GM12878 (cell line): ENCODE measurements around the gene PDGFA. TPM values are rescaled to one million over a fixed set of nuclear protein-coding genes. Genes with fewer than 3 reads are reported as not detected.

Experiments
- ATAC-seq: fragments of 200-7000 bp; cut with Tn5 transposase; 3 replicates; pipeline ENCODE4 v1.9.1; 2020; ENCODE audit warnings: mild to moderate bottlenecking, moderate library complexity
- BruUV-seq: library from RNA; stranded (reverse); fragments of 400-500 nt; replicated peaks from 2 replicates; lab custom pipeline; 2021; lab: Mats Ljungman, UMichigan
- CTCF ChIA-PET: fragments of 300-600 bp; sonication (Branson Sonifier 250); formaldehyde crosslinking; extraction: SDS; loops from one replicate; lab custom pipeline; 2021; ENCODE audit warnings: inconsistent platforms; lab: Yijun Ruan, JAX
- POLR2A ChIA-PET: fragments of 350-600 bp; formaldehyde crosslinking; extraction: SDS; loops from one replicate; lab custom pipeline; 2021; ENCODE audit warnings: inconsistent platforms; lab: Charles Lee
- RAD21 ChIA-PET: fragments of 300-600 bp; sonication (Branson Sonifier 250); formaldehyde crosslinking; loops from one replicate; lab custom pipeline; 2023; ENCODE audit warnings: antibody characterized with exemption; ENCODE audit not compliant: unreplicated experiment; lab: Charles Lee
- SMC1A ChIA-PET: fragments of 300-600 bp; sonication (Branson Sonifier 250); formaldehyde crosslinking; loops from one replicate; lab custom pipeline; 2023; ENCODE audit not compliant: unreplicated experiment, uncharacterized antibody; lab: Charles Lee
- DNase-seq: peaks from one replicate; pipeline ENCODE4 v3.0.0-alpha.2; 2011; ENCODE audit warnings: low read depth, low spot score
- FAIRE-seq: peaks from 3 replicates; lab custom pipeline; 2011; peaks lifted over from hg19 to GRCh38; lab: Jason Lieb, UNC
- H2AFZ ChIP-seq: 2 replicates; pipeline ENCODE4 v1.6.0; 2011; ENCODE audit warnings: low read depth, low read length, control low read depth; ENCODE audit not compliant: control insufficient read depth
- H3K27ac ChIP-seq: 2 replicates; pipeline ENCODE4 v1.5.1; 2011; ENCODE audit warnings: control low read depth; ENCODE audit not compliant: control insufficient read depth, insufficient read depth
- H3K27me3 ChIP-seq, 2 experiments: replicated peaks in 1 of 2; 2 replicates each; pipeline versions ENCODE4 v1.6.0 to v1.6.1; 2011; ENCODE audit warnings: low read length in 1 of 2; ENCODE audit not compliant: control insufficient read depth in 2 of 2, insufficient read depth in 2 of 2
- H3K36me3 ChIP-seq, 2 experiments: 2 replicates each; pipeline ENCODE4 v1.5.1; 2011; ENCODE audit warnings: low read length in 1 of 2; ENCODE audit not compliant: control insufficient read depth in 2 of 2, insufficient read depth in 2 of 2
- H3K4me1 ChIP-seq: 2 replicates; pipeline ENCODE4 v1.6.1; 2011; ENCODE audit warnings: mild to moderate bottlenecking, low read length, moderate library complexity, mixed read lengths; ENCODE audit not compliant: control insufficient read depth, insufficient read depth
- H3K4me2 ChIP-seq: 2 replicates; pipeline ENCODE4 v1.6.0; 2011; ENCODE audit warnings: control low read depth; ENCODE audit not compliant: control insufficient read depth, insufficient read depth
- H3K4me3 ChIP-seq: fragments of 200-600 bp; sonication (generic); 2 replicates; pipeline ENCODE4 v1.5.1; 2016
- H3K79me2 ChIP-seq: 2 replicates; pipeline ENCODE4 v1.6.0; 2011; ENCODE audit warnings: low read length; ENCODE audit not compliant: control insufficient read depth, insufficient read depth
- H3K9ac ChIP-seq: 2 replicates; pipeline ENCODE4 v1.8.0; 2011; ENCODE audit warnings: low read length, control low read depth, mixed read lengths; ENCODE audit not compliant: control insufficient read depth, insufficient read depth
- H3K9me3 ChIP-seq: replicated peaks from 3 replicates; pipeline ENCODE4 v1.5.1; 2011; ENCODE audit warnings: mild to moderate bottlenecking, low read length; ENCODE audit not compliant: control insufficient read depth, insufficient read depth
- H4K20me1 ChIP-seq: 2 replicates; pipeline ENCODE4 v1.6.0; 2011; ENCODE audit not compliant: control insufficient read depth, insufficient read depth
- CBX3 ChIP-seq: fragments of 200-600 bp; sonication (generic); IDR thresholded peaks from 2 replicates; pipeline ENCODE4 v1.6.1; 2016; ENCODE audit warnings: low read depth, borderline replicate concordance
- JUNB ChIP-seq: IDR thresholded peaks from 2 replicates; pipeline ENCODE4 v1.6.1; 2016; ENCODE audit warnings: antibody characterized with exemption, mild to moderate bottlenecking
- MTA2 ChIP-seq: fragments of 450-650 bp; IDR thresholded peaks from 2 replicates; pipeline ENCODE4 v1.6.1; 2016; ENCODE audit warnings: low read depth, mild to moderate bottlenecking, moderate library complexity
- MYC ChIP-seq: IDR thresholded peaks from 2 replicates; pipeline ENCODE4 v1.6.1; 2011; ENCODE audit warnings: mild to moderate bottlenecking, low read length, moderate library complexity, inconsistent platforms; ENCODE audit not compliant: insufficient read depth, insufficient replicate concordance, insufficient read length, severe bottlenecking
- SMARCA5 ChIP-seq: fragments of 450-650 bp; IDR thresholded peaks from 2 replicates; pipeline ENCODE4 v1.6.1; 2017; ENCODE audit warnings: mild to moderate bottlenecking
- TCF7 ChIP-seq: IDR thresholded peaks from 2 replicates; pipeline ENCODE4 v1.6.1; 2014; ENCODE audit warnings: antibody characterized with exemption, borderline replicate concordance
- WGBS: methylation state at CpG from one replicate; pipeline ENCODE4 v1.1.6; 2016; ENCODE audit warnings: low lambda C conversion rate; ENCODE audit not compliant: insufficient replicate concordance, insufficient coverage; ENCODE audit errors: missing lambda C conversion rate; 5-methylcytosine and 5-hydroxymethylcytosine counted together
- in situ Hi-C: fragments of 300-500 bp; cut with MboI; formaldehyde crosslinking; loops from 9 replicates; pipeline ENCODE4 v1.14.3; 2018; ENCODE audit warnings: mixed read lengths
- intact Hi-C: fragments of 100-400 bp; cut with micrococcal nuclease; formaldehyde crosslinking; loops from one replicate; pipeline ENCODE4 v1.14.2; 2022; ENCODE audit not compliant: unreplicated experiment
- polyA plus RNA-seq, 11 experiments: library from polyadenylated mRNA; depleted of rRNA in 4 of 11; unstranded in 6 of 11; stranded (reverse) in 5 of 11; fragments of >200 nt; fragmentation: Nextera tagmentation in 4 of 11; fragmentation: Illumina TruSeq in 1 of 11; extraction: Ambion mirVana in 4 of 11; extraction: Trizol in 1 of 11; gene quantifications; 1 replicate in 1 of 11; 2 replicates in 10 of 11; pipeline versions ENCODE4 v1.2.1 to v1.2.3, GENCODE V29; 2011 to 2016; ENCODE audit warnings: inconsistent platforms in 2 of 11, missing spikeins in 2 of 11, low read depth in 1 of 11
- total RNA-seq, 4 experiments: library from RNA; depleted of rRNA in 3 of 4; stranded (reverse); fragments of >200 nt in 3 of 4; fragmentation: Illumina TruSeq in 1 of 4; extraction: Trizol in 1 of 4; gene quantifications; 2 replicates each; pipeline versions ENCODE4 v1.2.1 to v1.2.3, GENCODE V29; 2013 to 2021
- TF ChIP-seq, protein P1 (sequence below): IDR thresholded peaks from 2 replicates; pipeline ENCODE4 v1.6.1; 2011; ENCODE audit warnings: borderline replicate concordance, low read depth, mild to moderate bottlenecking, moderate library complexity, mixed read lengths, low read length; ENCODE audit not compliant: insufficient read depth; ENCODE audit errors: extremely low read length
- TF ChIP-seq, protein P2 (sequence below): fragments of 450-650 bp; IDR thresholded peaks from 2 replicates; pipeline ENCODE4 v1.6.1; 2017; ENCODE audit warnings: antibody characterized with exemption, mild to moderate bottlenecking, moderate library complexity
- TF ChIP-seq, protein P3 (sequence below): IDR thresholded peaks from 2 replicates; pipeline ENCODE4 v1.6.1; 2012; ENCODE audit warnings: mild to moderate bottlenecking, low read depth, low read length
- TF ChIP-seq, protein P4 (sequence below): fragments of 450-650 bp; conservative IDR thresholded peaks from 2 replicates; pipeline ENCODE4 v1.6.1; 2017; ENCODE audit warnings: mild to moderate bottlenecking, moderate library complexity

PDGFA gene
- total and polyA plus RNA-seq, 10 of the 15 experiments (the other 5 are each of a cell fraction or from before 2014, with no cell fraction given) = 2.5 to 10.0 (median 5.6) TPM

DNA sequence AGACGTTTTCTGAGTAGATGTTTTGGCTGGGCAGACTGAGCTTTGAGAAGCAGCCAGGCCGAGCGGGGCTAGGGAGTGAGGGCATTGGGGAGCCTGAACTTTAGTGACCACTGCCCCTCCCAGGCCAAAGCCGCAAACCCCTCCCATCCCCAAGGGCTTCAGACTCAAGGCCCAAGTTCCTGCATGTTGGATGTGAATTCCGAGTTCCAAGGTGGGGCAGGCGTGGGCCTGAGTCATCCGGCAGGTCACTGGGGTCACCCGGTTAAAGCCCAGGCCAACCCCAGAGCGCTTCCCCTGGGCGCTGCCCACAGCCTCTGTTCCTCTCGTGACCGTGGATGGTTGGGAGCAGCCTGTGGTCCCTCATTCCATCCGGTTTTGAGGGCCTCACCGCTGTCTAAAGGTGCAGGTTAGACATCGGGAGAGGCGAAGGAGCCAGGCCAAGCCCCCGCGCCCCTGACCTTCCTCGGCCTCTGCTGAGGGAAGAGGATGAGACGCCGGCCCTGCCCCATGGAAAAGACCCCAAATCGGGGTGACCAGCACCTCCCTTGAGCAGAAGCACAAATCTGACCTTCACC, 6.9 kb upstream of the PDGFA start (continued):
- TF ChIP-seq MYC (no peak), JUNB (no peak), TCF7 (no peak)

DNA sequence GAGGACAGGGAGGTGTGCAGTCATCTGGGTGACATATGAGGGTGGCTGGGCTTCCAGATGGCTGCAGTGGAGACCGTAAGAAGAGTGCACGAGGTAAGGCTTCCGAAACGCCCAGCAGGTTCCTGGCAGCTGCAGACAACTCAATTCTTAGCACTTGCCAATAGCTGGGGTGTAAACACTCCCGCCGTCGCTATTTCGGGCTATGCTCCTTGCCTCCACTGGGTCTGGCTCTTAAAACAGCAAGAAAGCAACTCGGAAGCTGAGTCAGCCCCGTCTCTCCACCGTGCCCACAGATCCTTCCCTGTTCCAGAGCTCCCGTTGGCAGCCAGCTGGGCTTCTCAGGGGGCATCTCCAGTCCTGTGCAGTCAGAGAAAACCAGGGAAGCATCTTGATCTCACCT, 6.1 kb upstream of the PDGFA start:
- no peak overlapping the region for H3K4me2 ChIP-seq
- H3K9ac ChIP-seq = no peak overlapping the region
- H4K20me1 ChIP-seq = no peaks in the 10 kb centered on the region
- no peak for ATAC-seq
- in situ Hi-C loops (no loop called here), intact Hi-C loops (loop anchor here (10.0 kb wide), 2 partner anchors 201 to 349 kb away; partner anchors contain the start of gene GET4)
- H3K9me3 ChIP-seq = no peaks in the 10 kb centered on the region; the same call in 2 of the 3 replicates
- H2AFZ ChIP-seq = no peak overlapping the region
- ChIA-PET RAD21 (no interaction called here), POLR2A (no interaction called here), SMC1A (no interaction called here), CTCF (no interaction called here)
- 69% methylated on average over 12 of the region's 12 CpGs for WGBS
- no peak for DNase-seq
- peaks cover 19% of the 10 kb centered on the region for H3K4me1 ChIP-seq
- no peak overlapping the region for H3K4me3 ChIP-seq
- BruUV-seq = no TSS peak
- H3K79me2 ChIP-seq = no peaks in the 10 kb centered on the region
- H3K27ac ChIP-seq = no peak overlapping the region
- no peaks in the 10 kb centered on the region for H3K36me3 ChIP-seq
- H3K27me3 ChIP-seq = peaks cover 2 to 3% of the 10 kb centered on the region in 2 experiments
- FAIRE-seq = no peak
- TF ChIP-seq CBX3 (no peak), SMARCA5 (no peak), MTA2 (no peak)
- TF ChIP-seq, protein P1, sequence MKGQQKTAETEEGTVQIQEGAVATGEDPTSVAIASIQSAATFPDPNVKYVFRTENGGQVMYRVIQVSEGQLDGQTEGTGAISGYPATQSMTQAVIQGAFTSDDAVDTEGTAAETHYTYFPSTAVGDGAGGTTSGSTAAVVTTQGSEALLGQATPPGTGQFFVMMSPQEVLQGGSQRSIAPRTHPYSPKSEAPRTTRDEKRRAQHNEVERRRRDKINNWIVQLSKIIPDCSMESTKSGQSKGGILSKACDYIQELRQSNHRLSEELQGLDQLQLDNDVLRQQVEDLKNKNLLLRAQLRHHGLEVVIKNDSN = no peak
- TF ChIP-seq, protein P2, sequence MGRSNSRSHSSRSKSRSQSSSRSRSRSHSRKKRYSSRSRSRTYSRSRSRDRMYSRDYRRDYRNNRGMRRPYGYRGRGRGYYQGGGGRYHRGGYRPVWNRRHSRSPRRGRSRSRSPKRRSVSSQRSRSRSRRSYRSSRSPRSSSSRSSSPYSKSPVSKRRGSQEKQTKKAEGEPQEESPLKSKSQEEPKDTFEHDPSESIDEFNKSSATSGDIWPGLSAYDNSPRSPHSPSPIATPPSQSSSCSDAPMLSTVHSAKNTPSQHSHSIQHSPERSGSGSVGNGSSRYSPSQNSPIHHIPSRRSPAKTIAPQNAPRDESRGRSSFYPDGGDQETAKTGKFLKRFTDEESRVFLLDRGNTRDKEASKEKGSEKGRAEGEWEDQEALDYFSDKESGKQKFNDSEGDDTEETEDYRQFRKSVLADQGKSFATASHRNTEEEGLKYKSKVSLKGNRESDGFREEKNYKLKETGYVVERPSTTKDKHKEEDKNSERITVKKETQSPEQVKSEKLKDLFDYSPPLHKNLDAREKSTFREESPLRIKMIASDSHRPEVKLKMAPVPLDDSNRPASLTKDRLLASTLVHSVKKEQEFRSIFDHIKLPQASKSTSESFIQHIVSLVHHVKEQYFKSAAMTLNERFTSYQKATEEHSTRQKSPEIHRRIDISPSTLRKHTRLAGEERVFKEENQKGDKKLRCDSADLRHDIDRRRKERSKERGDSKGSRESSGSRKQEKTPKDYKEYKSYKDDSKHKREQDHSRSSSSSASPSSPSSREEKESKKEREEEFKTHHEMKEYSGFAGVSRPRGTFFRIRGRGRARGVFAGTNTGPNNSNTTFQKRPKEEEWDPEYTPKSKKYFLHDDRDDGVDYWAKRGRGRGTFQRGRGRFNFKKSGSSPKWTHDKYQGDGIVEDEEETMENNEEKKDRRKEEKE = no peak
- TF ChIP-seq, protein P3, sequence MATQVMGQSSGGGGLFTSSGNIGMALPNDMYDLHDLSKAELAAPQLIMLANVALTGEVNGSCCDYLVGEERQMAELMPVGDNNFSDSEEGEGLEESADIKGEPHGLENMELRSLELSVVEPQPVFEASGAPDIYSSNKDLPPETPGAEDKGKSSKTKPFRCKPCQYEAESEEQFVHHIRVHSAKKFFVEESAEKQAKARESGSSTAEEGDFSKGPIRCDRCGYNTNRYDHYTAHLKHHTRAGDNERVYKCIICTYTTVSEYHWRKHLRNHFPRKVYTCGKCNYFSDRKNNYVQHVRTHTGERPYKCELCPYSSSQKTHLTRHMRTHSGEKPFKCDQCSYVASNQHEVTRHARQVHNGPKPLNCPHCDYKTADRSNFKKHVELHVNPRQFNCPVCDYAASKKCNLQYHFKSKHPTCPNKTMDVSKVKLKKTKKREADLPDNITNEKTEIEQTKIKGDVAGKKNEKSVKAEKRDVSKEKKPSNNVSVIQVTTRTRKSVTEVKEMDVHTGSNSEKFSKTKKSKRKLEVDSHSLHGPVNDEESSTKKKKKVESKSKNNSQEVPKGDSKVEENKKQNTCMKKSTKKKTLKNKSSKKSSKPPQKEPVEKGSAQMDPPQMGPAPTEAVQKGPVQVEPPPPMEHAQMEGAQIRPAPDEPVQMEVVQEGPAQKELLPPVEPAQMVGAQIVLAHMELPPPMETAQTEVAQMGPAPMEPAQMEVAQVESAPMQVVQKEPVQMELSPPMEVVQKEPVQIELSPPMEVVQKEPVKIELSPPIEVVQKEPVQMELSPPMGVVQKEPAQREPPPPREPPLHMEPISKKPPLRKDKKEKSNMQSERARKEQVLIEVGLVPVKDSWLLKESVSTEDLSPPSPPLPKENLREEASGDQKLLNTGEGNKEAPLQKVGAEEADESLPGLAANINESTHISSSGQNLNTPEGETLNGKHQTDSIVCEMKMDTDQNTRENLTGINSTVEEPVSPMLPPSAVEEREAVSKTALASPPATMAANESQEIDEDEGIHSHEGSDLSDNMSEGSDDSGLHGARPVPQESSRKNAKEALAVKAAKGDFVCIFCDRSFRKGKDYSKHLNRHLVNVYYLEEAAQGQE = no peak
- TF ChIP-seq, protein P4, sequence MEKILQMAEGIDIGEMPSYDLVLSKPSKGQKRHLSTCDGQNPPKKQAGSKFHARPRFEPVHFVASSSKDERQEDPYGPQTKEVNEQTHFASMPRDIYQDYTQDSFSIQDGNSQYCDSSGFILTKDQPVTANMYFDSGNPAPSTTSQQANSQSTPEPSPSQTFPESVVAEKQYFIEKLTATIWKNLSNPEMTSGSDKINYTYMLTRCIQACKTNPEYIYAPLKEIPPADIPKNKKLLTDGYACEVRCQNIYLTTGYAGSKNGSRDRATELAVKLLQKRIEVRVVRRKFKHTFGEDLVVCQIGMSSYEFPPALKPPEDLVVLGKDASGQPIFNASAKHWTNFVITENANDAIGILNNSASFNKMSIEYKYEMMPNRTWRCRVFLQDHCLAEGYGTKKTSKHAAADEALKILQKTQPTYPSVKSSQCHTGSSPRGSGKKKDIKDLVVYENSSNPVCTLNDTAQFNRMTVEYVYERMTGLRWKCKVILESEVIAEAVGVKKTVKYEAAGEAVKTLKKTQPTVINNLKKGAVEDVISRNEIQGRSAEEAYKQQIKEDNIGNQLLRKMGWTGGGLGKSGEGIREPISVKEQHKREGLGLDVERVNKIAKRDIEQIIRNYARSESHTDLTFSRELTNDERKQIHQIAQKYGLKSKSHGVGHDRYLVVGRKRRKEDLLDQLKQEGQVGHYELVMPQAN = no peak
